Neuronal stem cell (in vitro differentiated cells): ENCODE results near the gene RHOT1.
A peak's percentile ranks its signal among the peaks of the same experiment; 100 is the strongest.

Experiments
- DNase-seq: peaks from one replicate; pipeline ENCODE4 v3.0.0-alpha.2; 2013; ENCODE audit warnings: low spot score
- H2AFZ ChIP-seq: one replicate; pipeline ENCODE4 v1.6.1; 2013; ENCODE audit warnings: mild to moderate bottlenecking, low read length, inconsistent platforms
- H2AK5ac ChIP-seq: 2 replicates; pipeline ENCODE4 v1.6.1; 2013; ENCODE audit warnings: low read depth, mild to moderate bottlenecking, inconsistent platforms, low read length, moderate library complexity, mixed read lengths
- H2BK120ac ChIP-seq: 2 replicates; pipeline ENCODE4 v1.6.1; 2013; ENCODE audit warnings: low read depth, mild to moderate bottlenecking, inconsistent platforms, low read length, moderate library complexity, mixed read lengths
- H2BK12ac ChIP-seq: one replicate; pipeline ENCODE4 v1.6.1; 2013; ENCODE audit warnings: low read length, inconsistent platforms
- H2BK15ac ChIP-seq: 2 replicates; pipeline ENCODE4 v1.6.1; 2013; ENCODE audit warnings: mild to moderate bottlenecking, low read length, inconsistent platforms, mixed read lengths
- H2BK5ac ChIP-seq: one replicate; pipeline ENCODE4 v1.6.1; 2013; ENCODE audit warnings: inconsistent platforms, mild to moderate bottlenecking, low read length, moderate library complexity
- H3K14ac ChIP-seq: one replicate; pipeline ENCODE4 v1.6.1; 2013; ENCODE audit warnings: low read length, inconsistent platforms
- H3K18ac ChIP-seq: 2 replicates; pipeline ENCODE4 v1.6.1; 2013; ENCODE audit warnings: low read length, inconsistent platforms
- H3K23ac ChIP-seq: 2 replicates; pipeline ENCODE4 v1.6.1; 2013; ENCODE audit warnings: low read depth, mild to moderate bottlenecking, mixed read lengths, low read length, inconsistent platforms; ENCODE audit not compliant: poor library complexity
- H3K27ac ChIP-seq: replicated peaks from 3 replicates; pipeline ENCODE4 v1.5.1; 2013; ENCODE audit warnings: low read length, inconsistent platforms
- H3K27me3 ChIP-seq, 3 experiments: 2 replicates each; pipeline ENCODE4 v1.6.1; 2013; ENCODE audit warnings: low read length in 3 of 3, mild to moderate bottlenecking in 2 of 3, inconsistent platforms in 1 of 3, low read depth in 1 of 3, mixed read lengths in 1 of 3, moderate library complexity in 1 of 3; ENCODE audit not compliant: control insufficient read depth in 3 of 3, insufficient read depth in 3 of 3
- H3K36me3 ChIP-seq, 2 donors: replicated peaks in 1 of 2; 2 replicates each; pipeline ENCODE4 v1.6.1; 2013; ENCODE audit warnings: low read length in 2 of 2; ENCODE audit not compliant: control insufficient read depth in 2 of 2, insufficient read depth in 2 of 2
- H3K4ac ChIP-seq: 2 replicates; pipeline ENCODE4 v1.6.1; 2013; ENCODE audit warnings: inconsistent platforms, mild to moderate bottlenecking, low read length, moderate library complexity
- H3K4me1 ChIP-seq, 2 donors: 1 replicate in 1 of 2; 2 replicates in 1 of 2; pipeline ENCODE4 v1.6.1; 2013; ENCODE audit warnings: low read length in 2 of 2, low read depth in 1 of 2; ENCODE audit not compliant: control insufficient read depth in 2 of 2, insufficient read depth in 1 of 2
- H3K4me2 ChIP-seq: one replicate; pipeline ENCODE4 v1.6.1; 2013; ENCODE audit warnings: mild to moderate bottlenecking, low read length, inconsistent platforms; ENCODE audit not compliant: insufficient read depth, poor library complexity, severe bottlenecking
- H3K4me3 ChIP-seq, 2 donors: 2 replicates each; pipeline ENCODE4 v1.5.1; 2013; ENCODE audit warnings: low read length in 2 of 2, mild to moderate bottlenecking in 2 of 2, inconsistent platforms in 1 of 2, moderate library complexity in 1 of 2
- H3K79me1 ChIP-seq: one replicate; pipeline ENCODE4 v1.6.1; 2013; ENCODE audit warnings: low read depth, mild to moderate bottlenecking, inconsistent platforms, low read length, moderate library complexity
- H3K9ac ChIP-seq: one replicate; pipeline ENCODE4 v1.6.1; 2013; ENCODE audit warnings: mild to moderate bottlenecking, low read depth, low read length, inconsistent platforms; ENCODE audit not compliant: poor library complexity
- H3K9me3 ChIP-seq, 2 donors: replicated peaks in 1 of 2; 2 replicates each; pipeline versions ENCODE3 to v1.6.1; 2013; ENCODE audit warnings: low read length in 2 of 2, mild to moderate bottlenecking in 2 of 2, inconsistent platforms in 1 of 2, low read depth in 1 of 2, mixed read lengths in 1 of 2, moderate library complexity in 1 of 2; ENCODE audit not compliant: control insufficient read depth in 2 of 2, insufficient read depth in 1 of 2
- H4K8ac ChIP-seq: one replicate; pipeline ENCODE4 v1.6.1; 2013; ENCODE audit warnings: low read depth, mild to moderate bottlenecking, inconsistent platforms, low read length, moderate library complexity
- H4K91ac ChIP-seq: one replicate; pipeline ENCODE4 v1.6.1; 2013; ENCODE audit warnings: low read length, low read depth, mild to moderate bottlenecking, inconsistent platforms; ENCODE audit not compliant: poor library complexity
- WGBS, 2 donors: extraction: QIAGEN DNeasy Blood & Tissue Kit; methylation state at CpG; one replicate each; pipeline ENCODE4 v1.1.7; 2013; ENCODE audit warnings: missing lambda C conversion rate in 2 of 2, mixed read lengths in 1 of 2; ENCODE audit not compliant: insufficient read length in 2 of 2, insufficient replicate concordance in 1 of 2; ENCODE audit errors: extremely low coverage in 2 of 2; 5-methylcytosine and 5-hydroxymethylcytosine counted together

The RHOT1 gene

DNA sequence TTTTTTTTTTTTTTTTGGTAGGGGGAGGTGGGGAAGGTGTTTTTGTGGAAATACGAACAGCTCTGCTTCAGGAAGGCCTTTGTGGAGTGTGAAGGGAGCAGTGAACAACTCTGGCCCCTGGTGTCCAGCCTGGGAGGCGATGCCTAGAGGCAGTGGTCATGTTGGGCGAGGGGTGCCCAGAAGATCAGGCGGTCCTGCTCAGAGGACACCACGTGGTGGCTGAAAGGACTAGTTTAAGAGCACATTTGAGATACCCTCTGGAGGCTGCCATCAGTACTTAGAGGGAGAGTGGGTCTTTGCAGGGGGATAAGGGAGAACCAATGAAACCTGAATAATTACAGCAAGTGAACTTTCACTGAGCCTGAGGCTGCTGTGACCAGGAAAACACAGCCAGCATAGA lies 40.1 kb upstream of the RHOT1 start:
- Histone ChIP-seq H4K8ac (no peak overlapping the region), H3K79me1 (no peaks in the 10 kb centered on the region), H3K9ac (no peak overlapping the region), H3K27ac (no peak overlapping the region), H2BK15ac (no peak overlapping the region), H3K4me1 (peaks cover 0 to 4% of the 10 kb centered on the region in 2 donors), H3K18ac (peak overlapping the region; percentile 78), H3K4me3 (no peak overlapping the region), H3K23ac (no peak overlapping the region), H2AK5ac (no peak overlapping the region), H2AFZ (no peak overlapping the region), H2BK5ac (no peak overlapping the region), H3K9me3 (no peaks in the 10 kb centered on the region), H3K27me3 (no peaks in the 10 kb centered on the region), H2BK120ac (no peak overlapping the region), H3K4me2 (no peak overlapping the region), H3K14ac (no peak overlapping the region), H4K91ac (no peak overlapping the region), H2BK12ac (no peak overlapping the region), H3K36me3 (no peaks in the 10 kb centered on the region), H3K4ac (no peak overlapping the region)
- DNase-seq = no peak
- no CpG with 5 or more reads among the region's 5 CpGs for WGBS, 2 donors

DNA sequence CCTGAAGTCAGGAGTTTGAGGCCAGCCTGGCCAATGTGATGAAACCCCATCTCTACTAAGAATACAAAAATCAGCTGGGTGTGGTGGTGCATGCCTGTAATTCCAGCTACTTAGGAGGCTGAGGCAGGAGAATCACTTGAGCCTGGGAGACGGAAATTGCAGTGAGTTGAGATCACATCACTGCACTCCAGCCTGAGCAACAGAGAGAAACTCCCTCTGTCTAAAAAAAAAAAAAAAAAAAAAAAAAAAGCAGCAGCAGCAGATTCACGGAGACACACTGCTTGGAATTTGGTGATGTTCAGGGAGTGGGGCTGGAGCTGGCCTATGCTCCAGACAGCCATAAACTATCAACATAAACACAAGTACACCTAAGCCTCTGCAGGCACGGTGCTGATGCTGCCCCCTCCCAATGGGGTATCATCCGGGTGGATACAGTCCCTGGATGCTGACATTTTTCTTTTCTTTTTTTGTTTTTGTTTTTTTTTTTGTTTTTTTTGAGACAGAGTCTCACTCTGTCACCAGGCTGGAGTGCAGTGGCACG lies 39.6 kb upstream of the RHOT1 start:
- H3K4me2 ChIP-seq = no peak overlapping the region
- H2AK5ac ChIP-seq = no peak overlapping the region
- no peak overlapping the region for H3K14ac ChIP-seq
- no peak overlapping the region for H3K18ac ChIP-seq
- no peaks in the 10 kb centered on the region for H3K79me1 ChIP-seq
- no peaks in the 10 kb centered on the region for H3K36me3 ChIP-seq
- H3K27ac ChIP-seq = no peak overlapping the region
- no CpG with 5 or more reads among the region's 5 CpGs for WGBS, 2 donors
- H3K9ac ChIP-seq = no peak overlapping the region
- no peak overlapping the region for H3K4ac ChIP-seq
- H2BK120ac ChIP-seq = no peak overlapping the region
- no peak overlapping the region for H2BK12ac ChIP-seq
- H3K27me3 ChIP-seq = no peaks in the 10 kb centered on the region
- H2AFZ ChIP-seq = no peak overlapping the region
- no peak overlapping the region for H2BK15ac ChIP-seq
- H4K8ac ChIP-seq = no peak overlapping the region
- no peak overlapping the region for H4K91ac ChIP-seq
- H2BK5ac ChIP-seq = no peak overlapping the region
- peaks cover 0 to 4% of the 10 kb centered on the region in 2 donors for H3K4me1 ChIP-seq
- H3K23ac ChIP-seq = no peak overlapping the region
- no peak for DNase-seq
- no peaks in the 10 kb centered on the region for H3K9me3 ChIP-seq
- H3K4me3 ChIP-seq = no peak overlapping the region

DNA sequence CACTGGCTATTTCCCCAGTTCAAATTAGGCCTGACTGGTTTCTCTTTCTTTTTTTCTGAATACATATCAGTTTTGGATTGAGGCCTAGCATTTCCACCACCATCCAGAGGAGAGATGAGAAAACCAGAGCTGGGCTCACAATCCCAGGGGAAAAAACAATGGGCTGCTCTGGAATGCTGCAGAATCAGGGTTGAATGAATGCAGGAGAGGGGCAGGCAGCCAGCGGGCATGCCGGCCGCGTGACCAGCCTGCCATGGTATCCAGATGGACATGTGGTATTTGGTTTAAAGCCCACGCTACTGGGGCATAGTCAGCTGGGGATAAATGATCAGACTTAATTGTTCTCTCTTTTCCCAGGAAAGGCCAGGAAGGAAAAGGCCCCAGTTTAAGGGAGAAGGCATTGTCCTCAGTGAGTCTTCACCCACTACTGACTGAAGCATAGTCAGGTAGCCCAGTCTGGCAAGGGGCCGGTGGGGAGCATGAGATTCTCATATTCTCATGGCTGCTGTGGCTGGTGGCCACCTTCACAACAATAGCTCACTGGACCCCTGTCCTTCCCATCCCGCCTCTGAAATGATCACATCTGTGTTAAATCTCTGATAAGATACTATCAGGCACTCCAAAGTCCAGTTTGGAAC lies 38.7 kb upstream of the RHOT1 start:
- Histone ChIP-seq H2BK15ac (no peak overlapping the region), H2AK5ac (no peak overlapping the region), H2AFZ (peak overlapping the region; percentile 57), H3K23ac (no peak overlapping the region), H3K79me1 (no peaks in the 10 kb centered on the region), H3K18ac (peak overlapping the region; percentile 4), H3K27me3 (no peaks in the 10 kb centered on the region), H3K4me1 (peaks cover 0 to 4% of the 10 kb centered on the region in 2 donors), H2BK12ac (no peak overlapping the region), H3K14ac (no peak overlapping the region), H3K4ac (no peak overlapping the region), H3K9ac (no peak overlapping the region), H3K27ac (no peak overlapping the region), H3K9me3 (no peaks in the 10 kb centered on the region), H2BK120ac (no peak overlapping the region), H3K4me2 (no peak overlapping the region), H4K8ac (no peak overlapping the region), H4K91ac (no peak overlapping the region), H3K4me3 (no peak overlapping the region), H2BK5ac (no peak overlapping the region), H3K36me3 (no peaks in the 10 kb centered on the region)
- DNase-seq = no peak
- WGBS, 2 donors = no CpG with 5 or more reads among the region's 7 CpGs

DNA sequence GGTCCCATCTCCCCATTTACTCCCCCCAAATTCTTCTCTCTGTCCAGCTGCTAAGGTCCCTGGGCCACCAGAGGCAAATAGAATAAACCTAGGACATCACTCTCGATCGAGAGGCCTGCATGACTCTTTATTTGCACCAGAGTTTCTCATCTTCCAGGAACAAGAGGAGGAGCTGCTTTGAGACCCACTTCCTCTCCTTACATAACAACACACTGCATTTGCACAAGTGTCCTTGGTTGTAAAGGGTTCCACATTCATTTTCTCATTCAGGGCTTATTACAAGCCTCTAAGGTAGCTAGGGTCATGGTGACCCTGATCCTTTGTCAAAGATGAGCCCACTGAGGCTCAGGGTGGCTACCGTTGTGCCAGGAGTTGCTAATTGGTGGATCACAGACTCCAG lies 38.1 kb upstream of the RHOT1 start:
- Histone ChIP-seq H3K4me3 (no peak overlapping the region), H3K27ac (no peak overlapping the region), H3K27me3 (no peaks in the 10 kb centered on the region), H2BK15ac (no peak overlapping the region), H2AFZ (peak overlapping the region; percentile 57), H3K14ac (no peak overlapping the region), H3K9ac (no peak overlapping the region), H4K8ac (no peak overlapping the region), H3K9me3 (no peaks in the 10 kb centered on the region), H3K4ac (no peak overlapping the region), H3K4me1 (peaks cover 0 to 4% of the 10 kb centered on the region in 2 donors), H2BK5ac (no peak overlapping the region), H3K23ac (no peak overlapping the region), H2BK120ac (no peak overlapping the region), H3K4me2 (no peak overlapping the region), H3K79me1 (no peaks in the 10 kb centered on the region), H2BK12ac (no peak overlapping the region), H2AK5ac (no peak overlapping the region), H4K91ac (no peak overlapping the region), H3K36me3 (no peaks in the 10 kb centered on the region), H3K18ac (no peak overlapping the region)
- WGBS, 2 donors = no CpG with 5 or more reads among the region's 3 CpGs
- DNase-seq = no peak
